ENCODE measurements around the gene IRGM.
"Not testable (repeated sequence)": the region's sequence is repeated elsewhere in the genome, so short reads cannot be mapped to it uniquely, and the experiment has no call there.

IRGM gene

GRCh38 chr5:150846308-150846653 is at the start of gene IRGM:
Gene IRGM, plus strand, starts transcription at chr5:150846521. Its CDS starts 1,603 bp downstream, at chr5:150848124.
- not testable (repeated sequence) for DNase-seq

GRCh38 chr5:150797384-150797783 is 48.9 kb upstream of the IRGM start:
- DNase-seq = no peak

- peak; percentile 18 to 19 for DNase-seq
These were observed 45.0 kb upstream of the IRGM start for GRCh38 chr5:150801117-150801927.

GRCh38 chr5:150804388-150804787 is 41.9 kb upstream of the IRGM start:
- DNase-seq = no peak

GRCh38 chr5:150809363-150809762 is 37.0 kb upstream of the IRGM start:
- no peak for DNase-seq

- no peak for DNase-seq
These were observed 31.3 kb upstream of the IRGM start for GRCh38 chr5:150815010-150815409.

GRCh38 chr5:150816946-150817345 is 29.4 kb upstream of the IRGM start:
- no peak for DNase-seq

- DNase-seq = no peak
These were observed 16.6 kb upstream of the IRGM start for GRCh38 chr5:150829744-150830143.

GRCh38 chr5:150831821-150832220 is 14.5 kb upstream of the IRGM start:
- DNase-seq = not testable (repeated sequence)

- DNase-seq = no peak
These were observed 10.3 kb upstream of the IRGM start for GRCh38 chr5:150836064-150836463.

- no peak for DNase-seq
These were observed 9.6 kb upstream of the IRGM start for GRCh38 chr5:150836703-150837102.

GRCh38 chr5:150845185-150845859 is 999 bp upstream of the IRGM start:
- not testable (repeated sequence) for DNase-seq

- peak; percentile 59 to 69 for DNase-seq
These were observed 473 bp downstream of the IRGM start for GRCh38 chr5:150846654-150847333.

GRCh38 chr5:150847334-150847695 is 994 bp downstream of the IRGM start:
- DNase-seq = no peak

- DNase-seq = no peak
These were observed 1.9 kb downstream of the IRGM start for GRCh38 chr5:150848271-150848670.

GRCh38 chr5:150851039-150851438 is 4.7 kb downstream of the IRGM start:
- no peak for DNase-seq

- DNase-seq = no peak
These were observed 7.2 kb downstream of the IRGM start for GRCh38 chr5:150853561-150853960.

- not testable (repeated sequence) for DNase-seq
These were observed 10.4 kb downstream of the IRGM start for GRCh38 chr5:150856700-150857099.

GRCh38 chr5:150860246-150860821 is 14.0 kb downstream of the IRGM start:
- DNase-seq = no peak

- no peak for DNase-seq
These were observed 15.7 kb downstream of the IRGM start for GRCh38 chr5:150862070-150862469.

- no peak for DNase-seq
These were observed 33.0 kb downstream of the IRGM start for GRCh38 chr5:150879358-150879757.

- DNase-seq = no peak
These were observed 49.4 kb downstream of the IRGM start for GRCh38 chr5:150895431-150896428.

Data from activated CD4-positive, alpha-beta T cell treated with anti-CD3 and anti-CD28 coated beads for 4 hours (primary cell).